Activated CD4-positive, alpha-beta T cell treated with anti-CD3 and anti-CD28 coated beads, Interleukin-2, Interleukin-6, amounts not matched to agents 100 ng/mL and 50 ng/mL, durations not matched to agents 16 hours and 8 hours (primary cell): ENCODE data around the gene ZNF598.

Source experiments
- DNase-seq: peaks from one replicate; pipeline ENCODE4 v3.0.0-alpha.2; 2020

ZNF598 gene

GRCh38 chr16:2009791-2010510 is at the start of gene ZNF598:
Gene ZNF598 (minus strand): TSS chr16:2009821.
- peak; percentile 88 for DNase-seq

DNA sequence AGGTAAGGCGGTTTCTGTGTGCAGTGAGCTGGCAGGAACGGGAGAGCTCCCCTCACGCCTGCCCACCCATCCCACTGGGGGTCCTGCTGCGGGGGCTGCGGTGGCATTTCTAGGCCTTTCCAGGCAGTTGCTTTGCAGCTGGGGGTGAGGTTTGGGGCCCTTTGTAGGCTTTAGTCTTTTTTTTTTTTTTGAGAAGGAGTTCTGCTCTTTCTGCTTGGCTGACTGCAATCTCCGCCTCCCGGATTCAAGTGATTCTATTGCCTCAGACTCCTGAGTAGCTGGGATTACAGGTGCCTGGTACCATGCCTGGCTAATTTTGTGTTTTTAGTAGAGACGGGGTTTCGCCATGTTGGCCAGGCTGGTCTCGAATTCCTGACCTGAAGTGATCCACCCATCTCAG is 49.3 kb upstream of the ZNF598 start:
- DNase-seq, result no peak

DNA sequence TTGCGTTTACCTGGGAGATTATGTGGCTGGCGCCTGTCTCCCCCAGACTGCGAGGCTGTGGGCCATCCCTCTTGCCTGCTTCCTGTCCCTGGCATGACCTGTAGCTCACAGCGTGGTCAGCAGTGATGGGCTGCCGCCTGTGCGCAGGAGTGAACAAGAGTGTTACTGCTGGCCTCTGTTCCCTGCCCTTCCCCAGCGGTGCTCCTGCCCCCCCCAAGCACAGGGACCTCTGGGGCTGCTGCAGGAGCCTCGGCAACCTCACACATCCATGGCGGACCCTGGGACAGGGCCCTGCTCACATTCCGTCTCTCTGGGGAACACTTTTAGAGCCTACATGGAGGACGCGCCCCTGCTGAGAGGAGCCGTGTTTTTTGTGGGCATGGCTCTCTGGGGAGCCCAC is 48.8 kb upstream of the ZNF598 start:
- no peak for DNase-seq

- no peak for DNase-seq
These were observed 47.8 kb upstream of the ZNF598 start for GRCh38 chr16:2057438-2057837.

DNA sequence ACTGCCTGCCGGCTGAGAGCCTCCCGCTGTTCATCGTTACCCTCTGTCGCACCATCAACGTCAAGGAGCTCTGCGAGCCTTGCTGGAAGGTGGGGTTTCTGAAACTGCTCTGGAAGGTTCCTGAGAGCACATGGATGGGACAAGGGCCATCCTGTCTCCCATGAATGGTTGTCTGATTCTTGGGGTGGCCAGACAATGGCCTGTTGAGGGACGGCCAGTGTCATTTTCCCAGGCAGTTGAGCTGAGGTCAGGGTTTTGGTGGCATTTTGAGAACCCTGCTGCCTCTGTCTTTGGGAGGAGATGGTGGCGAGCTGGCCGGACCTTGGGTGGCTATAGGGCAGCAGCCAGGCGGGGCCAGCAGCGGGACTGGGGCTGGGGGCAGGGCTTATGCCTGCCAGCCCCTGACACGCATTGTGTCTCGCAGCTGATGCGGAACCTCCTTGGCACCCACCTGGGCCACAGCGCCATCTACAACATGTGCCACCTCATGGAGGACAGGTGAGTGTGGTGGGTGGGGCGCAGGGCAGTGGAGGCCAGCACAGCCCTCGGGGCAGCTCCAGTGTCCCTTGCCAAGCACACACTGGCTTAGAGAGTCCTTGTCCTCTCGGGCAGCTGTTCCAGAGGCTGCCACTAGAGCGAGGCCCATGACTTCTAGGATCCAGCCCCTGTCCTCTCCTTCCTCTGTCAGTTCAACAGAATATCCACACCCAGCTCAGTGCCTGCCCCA is 47.2 kb upstream of the ZNF598 start:
- no peak for DNase-seq

DNA sequence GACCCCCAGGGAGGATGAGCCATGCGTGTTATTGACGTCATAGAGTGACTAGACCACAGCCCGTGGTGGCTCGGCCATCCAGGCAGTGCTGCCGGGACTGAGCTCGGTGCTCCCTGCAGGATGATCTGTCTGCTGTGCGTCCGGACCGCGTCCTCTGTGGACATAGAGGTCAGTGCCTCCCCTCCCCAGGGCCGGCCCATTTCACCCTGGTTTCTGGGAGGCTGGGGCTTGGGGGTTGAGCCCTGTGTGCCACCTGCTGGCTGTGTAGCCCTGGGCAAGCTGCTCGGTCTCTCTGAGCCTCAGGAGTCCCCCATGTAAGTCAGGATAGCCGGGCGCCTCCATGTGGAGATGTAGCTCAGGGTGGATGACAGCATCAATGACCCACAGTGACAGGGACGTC is 46.5 kb upstream of the ZNF598 start:
- no peak for DNase-seq

DNA sequence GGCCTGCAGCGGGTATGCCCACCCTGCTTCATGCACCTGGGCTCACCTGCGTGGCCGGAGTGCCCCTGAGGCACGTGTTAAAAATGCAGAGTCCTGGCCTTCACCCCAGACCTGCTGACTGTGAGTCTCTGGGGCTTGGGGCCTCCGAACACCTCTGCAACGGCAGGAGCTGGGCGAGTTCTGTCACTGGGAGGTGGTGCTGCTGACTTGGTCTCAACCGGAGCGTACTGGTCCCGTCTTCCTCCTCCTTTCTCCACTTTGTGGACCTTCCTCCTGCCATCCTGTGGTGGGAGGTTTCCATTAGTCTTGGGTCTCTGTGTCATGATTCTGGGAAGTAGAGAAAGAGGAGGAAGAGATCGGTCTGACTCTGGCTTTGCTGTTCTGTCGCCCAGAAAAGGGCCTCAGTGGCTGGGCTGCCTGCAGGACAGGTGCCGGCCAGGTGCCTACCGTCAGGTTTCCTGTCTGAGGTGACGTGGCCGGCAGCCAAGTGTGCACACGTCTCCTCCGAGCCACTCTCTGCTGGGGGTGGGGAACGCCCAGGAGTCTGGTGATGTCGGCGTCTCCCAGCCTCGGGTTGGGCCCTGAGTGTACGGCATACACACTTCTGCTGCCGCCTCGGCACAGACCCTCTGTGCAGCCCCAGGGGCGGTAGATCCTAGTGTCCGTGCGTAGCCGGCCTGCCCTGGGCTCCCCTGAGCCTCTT is 45.1 kb upstream of the ZNF598 start:
- no peak for DNase-seq

DNA sequence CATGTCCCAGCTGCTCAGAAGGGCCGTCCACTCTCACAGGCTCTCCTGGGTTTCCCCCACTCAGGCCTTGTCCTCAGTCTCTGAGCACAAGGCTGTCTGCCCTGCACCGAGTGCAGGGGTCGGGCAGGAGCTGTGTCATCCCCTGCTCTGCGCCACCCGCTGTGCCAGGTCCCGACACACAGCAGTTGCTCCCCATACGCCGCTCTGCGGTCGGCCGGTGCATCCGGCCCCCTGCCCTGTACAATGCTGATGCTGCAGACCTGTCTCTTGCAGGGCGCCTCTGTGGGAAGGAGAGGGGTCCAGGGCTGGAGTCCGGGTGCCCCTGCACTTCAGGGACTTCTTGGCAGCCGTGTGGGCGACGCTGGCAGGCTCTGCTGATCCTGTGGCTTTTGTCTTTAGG is 44.3 kb upstream of the ZNF598 start:
- DNase-seq, result no peak

DNA sequence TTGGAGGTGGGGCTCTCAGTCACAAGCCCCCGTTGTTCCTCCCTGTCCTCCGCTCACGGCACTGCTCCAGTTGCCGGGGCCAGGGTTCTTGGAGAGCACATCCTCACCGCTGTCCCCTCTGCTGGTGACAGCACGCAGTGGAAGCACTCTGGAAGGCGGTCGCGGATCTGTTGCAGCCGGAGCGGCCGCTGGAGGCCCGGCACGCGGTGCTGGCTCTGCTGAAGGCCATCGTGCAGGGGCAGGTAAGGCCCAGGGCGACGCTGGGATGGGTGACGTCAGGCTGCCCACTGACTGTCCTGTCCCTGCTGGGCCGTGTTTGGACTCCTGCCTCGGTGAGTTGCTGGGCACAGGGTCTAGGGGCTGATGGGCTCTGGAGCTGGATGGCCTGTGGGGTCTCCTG is 43.6 kb upstream of the ZNF598 start:
- no peak for DNase-seq

- DNase-seq, result no peak
These were observed 38.5 kb upstream of the ZNF598 start for GRCh38 chr16:2048116-2048543.

DNA sequence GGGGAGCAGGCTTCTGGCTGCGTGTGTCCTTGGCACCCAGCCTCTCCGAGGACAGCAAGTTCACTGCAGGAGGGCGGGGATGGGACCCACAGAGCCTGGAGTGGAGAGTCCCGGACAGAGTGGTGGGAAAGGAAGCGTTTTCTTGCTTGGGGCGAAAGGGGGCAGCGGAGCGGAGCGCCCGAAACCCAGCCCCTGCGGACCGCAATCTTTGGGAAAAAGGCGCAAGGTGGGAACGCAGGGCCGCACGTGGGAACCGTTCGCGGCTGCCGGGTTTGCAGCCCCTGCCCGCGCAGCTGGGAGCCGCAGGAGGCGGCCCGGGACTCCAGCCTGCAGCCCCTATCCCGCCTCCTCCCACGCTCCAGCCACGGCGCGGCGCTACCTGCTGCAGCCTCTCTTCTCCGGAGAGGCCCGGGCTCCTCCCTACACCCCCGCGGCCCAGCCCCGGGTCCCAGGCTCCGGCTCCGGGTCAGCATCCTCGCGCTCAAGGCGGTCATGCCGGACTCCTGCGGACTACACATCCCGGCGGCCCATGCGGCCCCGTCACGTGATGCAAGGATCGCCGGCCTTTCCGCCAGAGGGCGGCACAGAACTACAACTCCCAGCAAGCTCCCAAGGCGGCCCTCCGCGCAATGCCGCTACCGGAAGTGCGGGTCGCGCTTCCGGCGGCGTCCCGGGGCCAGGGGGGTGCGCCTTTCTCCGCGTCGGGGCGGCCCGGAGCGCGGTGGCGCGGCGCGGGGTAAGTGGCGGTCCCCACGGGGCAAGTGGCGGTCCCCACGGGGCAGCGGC is 37.9 kb upstream of the ZNF598 start, which contains the start of the genes NTHL1 and TSC2:
Gene NTHL1, minus strand, starts transcription at position 505 of the 786 bp plus-strand sequence. Its CDS starts 11 bp downstream, at position 494.
Gene TSC2, plus strand, starts transcription at position 656 of the 786 bp plus-strand sequence. CDS start 631 bp downstream, outside the sequence.
- DNase-seq, result peak; percentile 98

GRCh38 chr16:2046893-2047329 is 37.3 kb upstream of the ZNF598 start:
- no peak for DNase-seq

- no peak for DNase-seq
These were observed 36.6 kb upstream of the ZNF598 start for GRCh38 chr16:2045965-2046892.

DNA sequence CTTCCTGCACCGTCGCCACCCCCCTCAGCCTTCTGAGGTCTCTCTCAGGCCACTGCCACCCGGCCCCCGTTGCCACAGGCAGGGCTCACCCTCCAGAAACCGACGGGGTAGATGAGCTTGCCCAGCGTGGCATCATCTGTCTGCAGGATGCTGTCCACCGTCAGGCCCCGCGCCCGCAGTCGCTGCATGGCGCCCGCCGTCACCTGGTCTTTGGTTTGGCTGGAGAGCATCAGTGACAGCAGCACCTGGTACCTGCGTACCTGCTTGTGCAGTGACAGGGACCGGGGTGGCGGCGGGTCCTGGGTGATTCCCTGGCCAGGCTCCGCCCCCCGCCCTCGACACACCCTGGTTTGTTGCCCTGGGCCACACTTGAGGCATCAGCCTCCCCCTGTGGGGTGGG is 34.9 kb upstream of the ZNF598 start:
- no peak for DNase-seq

GRCh38 chr16:2043667-2044451 is 34.2 kb upstream of the ZNF598 start:
- no peak for DNase-seq

GRCh38 chr16:2042986-2043666 is 33.5 kb upstream of the ZNF598 start:
- no peak for DNase-seq

GRCh38 chr16:2042171-2042985 is 32.8 kb upstream of the ZNF598 start:
- DNase-seq, result no peak

DNA sequence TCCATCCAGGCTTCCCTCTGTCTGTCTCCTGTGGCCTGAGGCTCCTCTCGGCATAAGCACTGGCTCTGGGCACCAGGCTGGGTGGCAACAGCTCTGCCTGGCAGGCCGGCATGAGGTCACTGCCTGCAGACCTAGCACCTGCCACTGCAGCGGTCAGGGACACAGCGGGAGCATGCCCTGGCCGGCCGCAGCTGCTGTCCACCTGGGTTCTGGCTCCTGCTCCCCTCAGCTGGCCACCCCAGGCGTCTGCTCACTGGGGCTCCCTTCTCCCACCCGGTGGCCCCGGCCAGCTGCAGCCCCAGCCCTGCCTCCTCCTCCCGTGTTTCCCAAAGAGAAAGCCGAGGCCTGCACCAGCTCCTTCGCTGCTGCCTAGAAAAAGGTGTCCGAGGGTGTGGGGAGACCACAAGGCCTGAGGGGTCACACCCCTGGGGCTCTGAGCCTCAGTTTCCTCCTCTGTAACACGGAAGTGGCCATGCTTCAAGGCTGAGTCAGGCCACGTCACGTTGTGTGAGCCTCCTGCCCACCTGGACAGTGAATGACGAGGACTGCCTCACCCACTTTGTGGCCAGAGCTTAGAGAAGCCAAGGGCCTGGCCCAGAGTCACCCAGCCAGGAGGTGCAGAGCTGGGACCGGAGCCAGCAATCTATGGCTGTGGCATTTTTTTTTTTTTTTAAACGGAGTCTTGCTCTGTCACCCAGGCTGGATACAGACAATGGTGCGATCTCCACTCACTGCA is 31.3 kb upstream of the ZNF598 start:
- no peak for DNase-seq
